ENCODE results near the gene CECR2. TPM values are rescaled to one million over a fixed set of nuclear protein-coding genes. Genes with fewer than 3 reads are reported as not detected.
"Not testable (repeated sequence)": the region's sequence is repeated elsewhere in the genome, so short reads cannot be mapped to it uniquely, and the experiment has no call there.

CECR2 gene
- total RNA-seq, 6 experiments from 2014 or later = not detected

DNA sequence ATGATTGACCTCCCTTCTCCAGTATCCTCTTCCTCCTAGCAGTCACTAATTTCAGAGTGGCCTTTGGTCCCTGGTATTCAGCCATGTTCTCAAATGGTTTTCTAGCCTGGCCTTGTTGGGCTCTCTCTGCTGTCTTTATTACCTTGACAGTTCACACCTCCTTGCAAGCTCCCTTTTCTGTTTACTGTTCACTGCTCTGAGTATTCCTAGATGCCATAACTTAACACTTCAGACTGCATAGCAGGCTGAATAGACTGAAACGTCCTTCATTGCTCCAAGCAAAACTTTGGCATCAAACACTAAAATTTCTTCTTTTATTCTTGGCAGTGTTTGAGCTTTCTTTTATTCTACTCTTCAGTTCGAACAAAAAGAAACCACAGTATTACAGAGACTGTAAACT is 144.4 kb downstream of the CECR2 start:
- TF ChIP-seq, protein P1, sequence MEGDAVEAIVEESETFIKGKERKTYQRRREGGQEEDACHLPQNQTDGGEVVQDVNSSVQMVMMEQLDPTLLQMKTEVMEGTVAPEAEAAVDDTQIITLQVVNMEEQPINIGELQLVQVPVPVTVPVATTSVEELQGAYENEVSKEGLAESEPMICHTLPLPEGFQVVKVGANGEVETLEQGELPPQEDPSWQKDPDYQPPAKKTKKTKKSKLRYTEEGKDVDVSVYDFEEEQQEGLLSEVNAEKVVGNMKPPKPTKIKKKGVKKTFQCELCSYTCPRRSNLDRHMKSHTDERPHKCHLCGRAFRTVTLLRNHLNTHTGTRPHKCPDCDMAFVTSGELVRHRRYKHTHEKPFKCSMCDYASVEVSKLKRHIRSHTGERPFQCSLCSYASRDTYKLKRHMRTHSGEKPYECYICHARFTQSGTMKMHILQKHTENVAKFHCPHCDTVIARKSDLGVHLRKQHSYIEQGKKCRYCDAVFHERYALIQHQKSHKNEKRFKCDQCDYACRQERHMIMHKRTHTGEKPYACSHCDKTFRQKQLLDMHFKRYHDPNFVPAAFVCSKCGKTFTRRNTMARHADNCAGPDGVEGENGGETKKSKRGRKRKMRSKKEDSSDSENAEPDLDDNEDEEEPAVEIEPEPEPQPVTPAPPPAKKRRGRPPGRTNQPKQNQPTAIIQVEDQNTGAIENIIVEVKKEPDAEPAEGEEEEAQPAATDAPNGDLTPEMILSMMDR (IDR thresholded peaks at IDR 0.05) = no peak
- no peaks in the 10 kb centered on the region for H3K9me3 Mint-ChIP-seq
- no peaks in the 10 kb centered on the region for H3K4me1 Mint-ChIP-seq (ENCODE audit: low read depth)
- DNase-seq = no peak
- H3K4me3 Mint-ChIP-seq = no peak overlapping the region
- H3K27ac Mint-ChIP-seq = no peak overlapping the region
- H3K36me3 Mint-ChIP-seq (ENCODE audit: low read depth) = no peaks in the 10 kb centered on the region
- H3K27me3 Mint-ChIP-seq (ENCODE audit: insufficient read depth) = peaks cover 22% of the 10 kb centered on the region

DNA sequence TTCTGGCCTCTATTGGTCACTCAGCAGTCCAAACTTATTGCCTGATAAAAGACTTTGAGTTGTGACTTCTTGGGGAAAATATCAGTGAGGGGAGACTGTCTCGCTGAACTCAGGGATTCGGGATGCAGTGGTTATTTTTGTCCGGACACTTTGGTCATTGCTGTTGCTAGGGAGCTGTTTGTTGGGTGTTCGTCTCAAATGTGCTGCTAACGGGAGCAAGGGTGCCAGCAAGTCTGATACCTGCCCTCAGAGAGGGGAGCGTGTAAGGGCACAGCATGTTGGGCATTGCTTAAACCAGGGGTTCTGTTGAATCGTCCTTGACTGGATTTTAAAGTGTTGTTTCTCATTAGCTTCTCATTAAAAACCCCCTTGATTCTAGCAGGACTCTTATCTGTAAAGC is 144.8 kb downstream of the CECR2 start:
- H3K4me3 Mint-ChIP-seq = no peak overlapping the region
- H3K27ac Mint-ChIP-seq = no peak overlapping the region
- no peaks in the 10 kb centered on the region for H3K4me1 Mint-ChIP-seq (ENCODE audit: low read depth)
- peaks cover 22% of the 10 kb centered on the region for H3K27me3 Mint-ChIP-seq (ENCODE audit: insufficient read depth)
- H3K36me3 Mint-ChIP-seq (ENCODE audit: low read depth) = no peaks in the 10 kb centered on the region
- no peak for DNase-seq
- H3K9me3 Mint-ChIP-seq = no peaks in the 10 kb centered on the region
- TF ChIP-seq, protein P1 (IDR thresholded peaks at IDR 0.05) = no peak

DNA sequence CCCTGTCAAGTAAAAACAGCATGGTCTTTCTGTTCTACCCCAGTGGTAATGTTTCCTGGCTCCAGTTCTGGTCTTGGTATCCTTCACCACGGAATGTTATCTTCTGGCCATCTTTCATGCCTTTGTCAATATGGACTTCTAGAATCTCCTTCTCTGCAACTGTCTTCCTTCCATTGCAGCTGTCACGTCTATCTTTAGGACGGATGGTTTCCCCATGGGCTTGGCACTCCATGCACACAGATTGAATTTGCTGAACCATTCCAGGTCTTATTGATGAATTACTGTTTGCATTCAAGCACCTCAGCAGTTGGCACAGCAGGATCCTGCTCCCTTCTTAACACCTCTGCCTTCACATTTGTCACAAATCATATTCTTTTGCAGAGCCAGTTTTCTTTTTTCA is 149.1 kb downstream of the CECR2 start:
- Mint-ChIP-seq H3K27me3 (ENCODE audit: insufficient read depth) (peaks cover 4% of the 10 kb centered on the region), H3K36me3 (ENCODE audit: low read depth) (no peaks in the 10 kb centered on the region), H3K4me3 (no peak overlapping the region), H3K4me1 (ENCODE audit: low read depth) (no peaks in the 10 kb centered on the region), H3K9me3 (no peaks in the 10 kb centered on the region), H3K27ac (no peak overlapping the region)
- TF ChIP-seq, protein P1 (IDR thresholded peaks at IDR 0.05) = no peak
- no peak for DNase-seq

DNA sequence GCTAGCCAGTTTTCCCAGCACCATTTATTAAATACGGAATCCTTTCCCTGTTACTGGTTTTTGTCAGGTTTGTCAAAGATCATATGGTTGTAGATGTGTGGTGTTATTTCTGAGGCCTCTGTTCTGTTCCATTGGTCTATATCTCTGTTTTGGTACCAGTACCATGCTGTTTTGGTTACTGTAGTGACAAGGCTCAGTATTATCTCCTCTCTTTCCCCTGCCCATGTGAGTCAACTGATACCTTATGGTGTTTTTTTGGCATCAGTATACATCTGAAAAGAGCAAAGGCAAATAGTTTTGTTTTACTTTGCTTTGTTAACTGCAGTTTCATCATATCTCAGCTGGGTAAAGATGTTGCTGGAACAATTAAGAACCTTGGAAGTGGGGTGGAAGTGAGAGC is 152.7 kb downstream of the CECR2 start:
- H3K4me1 Mint-ChIP-seq (ENCODE audit: low read depth); H3K4me3 Mint-ChIP-seq; H3K27ac Mint-ChIP-seq; H3K9me3 Mint-ChIP-seq; H3K36me3 Mint-ChIP-seq (ENCODE audit: low read depth); H3K27me3 Mint-ChIP-seq (ENCODE audit: insufficient read depth); DNase-seq: not testable (repeated sequence)

DNA sequence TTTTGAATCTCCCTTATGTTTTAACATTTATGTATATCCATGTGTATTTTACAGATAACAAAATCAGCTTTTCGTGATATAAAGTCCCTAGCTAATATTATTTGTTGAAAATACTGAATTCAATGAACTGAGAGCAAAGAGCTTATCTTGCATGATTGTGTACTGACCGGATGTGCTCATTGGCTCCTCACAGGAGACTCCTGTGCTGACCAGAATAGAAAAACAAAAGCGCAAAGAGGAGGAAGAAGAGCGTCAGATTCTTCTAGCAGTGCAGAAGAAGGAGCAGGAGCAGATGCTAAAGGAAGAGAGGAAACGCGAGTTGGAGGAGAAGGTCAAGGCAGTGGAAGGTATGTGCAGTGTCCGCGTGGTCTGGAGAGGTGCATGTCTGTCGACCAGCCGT is 154.7 kb downstream of the CECR2 start:
- Mint-ChIP-seq H3K27ac (no peak overlapping the region), H3K4me1 (ENCODE audit: low read depth) (no peaks in the 10 kb centered on the region), H3K9me3 (no peaks in the 10 kb centered on the region), H3K36me3 (ENCODE audit: low read depth) (no peaks in the 10 kb centered on the region), H3K4me3 (no peak overlapping the region), H3K27me3 (ENCODE audit: insufficient read depth) (peaks cover 3% of the 10 kb centered on the region)
- TF ChIP-seq, protein P1 (IDR thresholded peaks at IDR 0.05) = no peak
- no peak for DNase-seq

DNA sequence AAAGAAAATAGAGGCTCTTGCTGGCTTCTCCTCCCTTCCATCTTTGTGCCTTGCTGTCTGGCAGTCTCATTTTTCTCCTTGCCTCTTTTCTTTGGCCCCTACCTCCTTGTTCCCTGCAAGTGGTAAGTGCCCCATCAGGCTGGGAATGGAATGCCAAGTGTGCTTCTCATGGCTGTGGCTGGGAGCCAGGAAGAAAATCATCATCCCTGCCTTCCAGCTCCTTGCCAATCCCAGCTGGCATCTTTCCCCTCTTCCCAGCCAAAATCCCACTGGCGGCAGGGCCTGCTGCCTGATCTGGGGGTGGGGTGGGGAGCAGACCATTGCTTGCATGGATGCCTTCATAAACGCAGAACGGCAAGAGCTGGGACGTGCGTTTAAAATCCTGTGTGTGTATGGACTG is 167.0 kb downstream of the CECR2 start:
- Mint-ChIP-seq H3K27me3 (ENCODE audit: insufficient read depth) (peaks cover 16% of the 10 kb centered on the region), H3K27ac (no peak overlapping the region), H3K36me3 (ENCODE audit: low read depth) (no peaks in the 10 kb centered on the region), H3K9me3 (no peaks in the 10 kb centered on the region), H3K4me1 (ENCODE audit: low read depth) (no peaks in the 10 kb centered on the region), H3K4me3 (no peak overlapping the region)
- TF ChIP-seq, protein P1 (IDR thresholded peaks at IDR 0.05) = no peak
- DNase-seq = no peak
